Activated CD8-positive, alpha-beta memory T cell treated with anti-CD3 and anti-CD28 coated beads, Interleukin-2, amount 50 U/mL, for 1 hour (primary cell): ENCODE measurements around the gene PRPH2.
"Not testable (repeated sequence)": the region's sequence is repeated elsewhere in the genome, so short reads cannot be mapped to it uniquely, and the experiment has no call there.

Experiments used
- DNase-seq: peaks from one replicate; pipeline ENCODE4 v3.0.0-alpha.2; 2020; ENCODE audit errors: extremely low read depth

Gene PRPH2

DNA sequence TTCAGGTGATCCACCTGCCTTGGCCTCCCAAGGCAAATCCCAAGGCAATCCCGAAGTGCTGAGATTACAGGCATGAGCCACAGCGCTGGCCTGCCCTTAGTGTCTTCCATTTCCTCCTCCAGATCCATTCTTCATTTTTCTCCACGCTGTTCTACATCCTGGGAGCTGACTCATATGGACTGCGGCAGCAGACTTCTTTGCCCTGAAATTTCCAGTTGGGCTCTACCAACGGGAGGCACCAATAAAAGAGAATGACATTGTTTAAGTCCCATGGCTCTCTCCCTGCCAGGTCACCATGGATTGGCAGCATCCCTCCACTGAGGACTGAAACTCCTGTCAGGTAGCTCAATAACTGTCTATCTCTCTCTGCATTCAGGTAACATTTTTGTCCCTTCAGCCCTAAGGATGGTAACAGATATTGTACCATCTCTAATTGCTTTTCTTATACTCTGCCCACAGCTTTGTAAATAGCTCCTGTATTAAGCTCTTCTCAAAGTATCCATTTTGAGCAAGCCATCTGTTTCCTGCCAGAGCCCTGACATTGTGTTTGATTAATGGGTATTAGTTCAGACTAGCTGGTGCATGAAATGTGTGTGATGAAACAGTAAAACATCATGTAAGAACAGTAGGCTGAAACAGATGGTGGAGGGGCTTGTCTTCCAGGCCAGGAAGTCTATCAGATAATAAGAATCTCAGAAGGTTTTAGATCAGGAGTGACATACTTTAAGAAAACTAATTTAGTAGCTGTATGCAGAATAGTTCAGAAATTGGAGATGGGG is 19.9 kb upstream of the PRPH2 start:
- DNase-seq, result no peak

- no peak for DNase-seq
These were observed 18.3 kb upstream of the PRPH2 start for GRCh38 chr6:42740725-42741124.

- no peak for DNase-seq
These were observed 13.6 kb upstream of the PRPH2 start for GRCh38 chr6:42735976-42736375.

- DNase-seq, result not testable (repeated sequence)
These were observed 11.6 kb upstream of the PRPH2 start for GRCh38 chr6:42733867-42734481.

GRCh38 chr6:42729731-42730130 is 7.3 kb upstream of the PRPH2 start:
- DNase-seq, result no peak

GRCh38 chr6:42727627-42728026 is 5.2 kb upstream of the PRPH2 start:
- DNase-seq, result no peak

- no peak for DNase-seq
These were observed 4.8 kb upstream of the PRPH2 start for GRCh38 chr6:42727087-42727611.

GRCh38 chr6:42726485-42727086 is 4.2 kb upstream of the PRPH2 start:
- peak; percentile 65 for DNase-seq

DNA sequence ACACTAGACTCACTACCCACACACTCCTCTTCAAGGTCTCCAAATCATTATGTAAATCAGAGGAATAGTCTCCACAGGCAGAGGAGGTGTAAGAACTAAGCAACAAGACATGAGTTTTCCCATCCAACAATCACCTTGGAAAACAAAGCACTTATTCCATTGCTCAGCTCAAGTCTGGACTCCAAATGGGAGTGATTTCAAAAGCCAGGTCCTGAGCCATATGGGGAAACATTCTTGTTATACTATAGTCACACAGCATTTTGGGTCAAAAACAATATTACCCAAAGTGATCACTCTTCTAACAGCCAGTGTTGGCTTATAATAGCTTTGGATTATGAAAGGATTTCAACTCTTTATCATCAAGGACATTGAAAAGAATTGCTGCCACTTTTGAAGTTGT is 3.6 kb upstream of the PRPH2 start:
- no peak for DNase-seq

- no peak for DNase-seq
These were observed 2.4 kb upstream of the PRPH2 start for GRCh38 chr6:42724825-42725224.

DNA sequence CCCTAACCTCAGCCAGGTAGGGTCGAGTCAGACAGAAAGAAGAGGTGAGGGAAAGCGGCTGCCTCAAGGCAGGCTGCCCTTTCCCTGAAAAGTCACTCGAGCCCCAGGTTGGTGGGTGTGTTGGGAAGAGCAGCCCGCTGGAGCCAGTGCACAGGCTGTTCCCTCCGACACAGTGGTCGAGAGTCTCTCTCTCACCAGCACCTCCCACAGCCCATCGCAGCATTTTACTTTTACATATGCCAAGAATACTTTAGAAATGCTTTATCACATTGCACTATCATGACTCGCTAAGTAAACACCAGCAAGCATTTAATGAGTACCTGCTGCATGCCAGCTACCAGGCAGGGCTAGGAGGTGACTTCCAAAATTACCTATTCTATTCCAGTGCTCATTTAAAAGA is 1.7 kb downstream of the PRPH2 start:
- no peak for DNase-seq

- DNase-seq, result no peak
These were observed 6.5 kb downstream of the PRPH2 start for GRCh38 chr6:42715871-42716270.

DNA sequence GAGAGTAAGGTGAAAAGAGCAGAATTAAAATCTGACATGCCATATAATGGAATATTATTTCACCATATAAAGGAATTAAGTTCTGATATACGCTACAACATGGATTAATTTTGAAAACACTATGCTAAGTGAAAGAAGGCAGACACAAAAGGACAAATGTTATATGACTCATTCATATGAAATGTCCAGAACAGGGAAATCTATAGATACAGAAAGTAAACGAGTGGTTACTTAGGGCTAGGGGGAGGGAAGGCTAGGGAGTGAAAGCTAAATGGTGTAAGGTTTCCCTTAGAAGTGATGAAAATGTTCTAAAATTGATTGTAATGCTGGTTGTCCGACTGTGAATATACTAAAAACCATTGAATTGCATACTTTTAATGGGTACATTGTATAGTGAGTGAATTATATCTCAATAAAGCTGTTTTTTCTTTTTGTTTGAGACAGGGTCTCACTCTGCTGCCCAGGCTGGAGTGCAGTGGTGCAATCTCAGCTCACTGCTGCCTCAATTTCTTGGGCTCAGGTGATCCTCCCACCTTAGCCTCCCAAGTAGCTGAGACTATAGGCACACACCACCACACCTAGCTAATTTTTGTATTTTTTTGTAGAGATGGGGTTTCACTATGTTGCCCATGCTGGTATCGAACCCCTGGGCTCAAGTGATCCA is 8.2 kb downstream of the PRPH2 start:
- DNase-seq, result no peak

- no peak for DNase-seq
These were observed 10.5 kb downstream of the PRPH2 start for GRCh38 chr6:42711930-42712329.

DNA sequence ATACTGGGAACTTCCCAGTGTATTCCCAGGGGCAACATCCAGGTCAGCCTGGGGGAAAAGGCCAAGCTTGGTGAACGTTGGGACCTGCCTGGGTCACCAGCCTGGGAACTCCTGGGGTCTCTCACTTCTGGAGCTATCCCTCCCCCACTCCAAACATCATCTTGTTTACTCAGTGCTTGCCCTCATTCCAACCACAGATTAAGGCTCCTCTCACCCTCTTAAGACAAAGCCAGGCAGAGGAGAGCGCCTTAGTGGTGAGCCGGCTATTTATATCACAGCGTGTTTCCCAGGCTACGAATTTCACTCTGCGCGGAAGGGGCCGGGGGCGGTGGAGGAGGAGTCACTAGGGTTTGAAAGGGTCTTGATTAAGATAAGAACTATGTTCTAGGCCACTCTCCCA is 12.1 kb downstream of the PRPH2 start:
- DNase-seq, result no peak

DNA sequence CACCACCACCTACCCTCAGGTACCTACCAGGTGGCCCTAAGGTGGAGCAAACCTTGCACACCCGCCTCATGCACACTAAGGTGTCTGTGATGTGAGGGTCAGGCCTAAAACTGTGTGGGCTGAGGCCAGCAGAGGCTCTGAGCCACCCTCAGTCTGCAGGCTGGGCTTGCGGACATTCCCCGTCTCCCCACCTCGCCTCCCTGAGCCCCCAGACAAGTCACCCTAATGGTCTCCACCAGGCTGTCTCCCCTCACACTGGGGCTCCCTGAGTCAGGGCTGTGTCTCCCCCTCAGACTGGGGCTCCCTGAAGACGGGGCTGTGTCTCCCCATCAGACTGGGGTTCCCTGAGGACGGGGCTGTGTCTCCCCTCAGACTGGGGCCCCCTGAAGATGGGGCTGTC is 12.5 kb downstream of the PRPH2 start:
- DNase-seq, result no peak

DNA sequence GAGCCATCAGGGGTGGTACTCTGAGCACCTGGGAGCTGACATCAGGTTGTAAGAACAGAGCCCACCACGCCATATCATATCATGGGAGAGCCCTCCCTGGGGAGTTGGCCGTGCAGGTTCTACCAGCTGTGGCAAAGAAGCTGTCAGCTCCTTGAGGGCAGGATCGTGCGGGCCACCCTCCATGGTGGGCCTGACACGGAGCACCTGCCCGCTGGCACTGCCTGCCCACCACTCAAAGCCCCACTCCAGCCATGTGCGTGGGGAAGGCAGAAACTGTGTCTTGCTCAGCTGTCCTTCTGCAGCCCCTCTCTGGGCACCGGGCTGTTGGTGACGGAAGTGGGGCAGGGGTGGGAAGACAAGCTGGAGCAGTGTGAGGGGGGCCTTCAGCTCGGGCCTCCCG is 14.3 kb downstream of the PRPH2 start:
- no peak for DNase-seq

DNA sequence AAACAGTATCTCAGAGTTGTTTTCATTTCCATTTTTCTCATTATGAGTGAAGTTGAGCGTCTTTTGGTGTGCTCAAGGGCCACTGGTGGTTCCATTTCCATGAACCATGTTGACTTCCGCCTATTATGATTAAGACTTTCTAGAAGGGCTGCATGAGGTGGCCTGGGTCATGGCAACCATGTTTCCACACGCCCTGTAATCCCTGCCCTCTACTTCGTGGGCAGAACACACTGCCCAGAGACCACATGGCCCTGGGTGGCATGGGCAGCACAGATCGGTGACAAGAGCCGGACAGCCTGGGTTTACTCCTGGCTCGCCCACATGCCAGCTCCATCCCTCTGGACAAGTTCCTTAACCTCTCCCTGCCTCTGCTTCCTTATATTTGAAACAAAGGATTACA is 14.8 kb downstream of the PRPH2 start:
- no peak for DNase-seq

GRCh38 chr6:42704937-42705374 is 17.4 kb downstream of the PRPH2 start:
- no peak for DNase-seq

- DNase-seq, result no peak
These were observed 18.0 kb downstream of the PRPH2 start for GRCh38 chr6:42704251-42704936.

GRCh38 chr6:42702786-42703185 is 19.6 kb downstream of the PRPH2 start:
- DNase-seq, result not testable (repeated sequence)

GRCh38 chr6:42702200-42702599 is 20.2 kb downstream of the PRPH2 start:
- DNase-seq, result no peak
